Measurements from ENCODE around the gene ALOX15B. TPM values are rescaled to one million over a fixed set of nuclear protein-coding genes. Genes with fewer than 3 reads are reported as not detected.

ALOX15B gene
- total and polyA plus RNA-seq, 2 of the 13 experiments (the other 11 are each of a cell fraction or from before 2014, with no cell fraction given) = not detected

GRCh38 chr17:8066841-8067775 is 28.2 kb downstream of the ALOX15B start (continued):
- TF ChIP-seq ZSCAN22 (CRISPR knock-in tag; IDR thresholded peaks at IDR 0.05) (no peak), BCL6 (CRISPR knock-in tag; IDR thresholded peaks at IDR 0.05) (no peak), CCDC6 (CRISPR knock-in tag; IDR thresholded peaks at IDR 0.05) (peak; percentile 52; the same call in 1 of the 2 replicates), PAX8 (CRISPR knock-in tag; IDR thresholded peaks at IDR 0.05; ENCODE audit: borderline replicate concordance) (no peak), NCOA5 (CRISPR knock-in tag; IDR thresholded peaks at IDR 0.05) (peak; percentile 19; the same call in 1 of the 2 replicates), ZBTB40 (IDR thresholded peaks at IDR 0.05) (no peak), ZBTB40 (CRISPR knock-in tag; IDR thresholded peaks at IDR 0.05) (no peak), PHF20 (CRISPR knock-in tag; IDR thresholded peaks at IDR 0.05) (no peak), POLR2AphosphoS5 (IDR thresholded peaks at IDR 0.05; ENCODE audit: low read depth, low read length) (peak; percentile 10; the same call in 1 of the 2 replicates)
- TF ChIP-seq, protein P1, sequence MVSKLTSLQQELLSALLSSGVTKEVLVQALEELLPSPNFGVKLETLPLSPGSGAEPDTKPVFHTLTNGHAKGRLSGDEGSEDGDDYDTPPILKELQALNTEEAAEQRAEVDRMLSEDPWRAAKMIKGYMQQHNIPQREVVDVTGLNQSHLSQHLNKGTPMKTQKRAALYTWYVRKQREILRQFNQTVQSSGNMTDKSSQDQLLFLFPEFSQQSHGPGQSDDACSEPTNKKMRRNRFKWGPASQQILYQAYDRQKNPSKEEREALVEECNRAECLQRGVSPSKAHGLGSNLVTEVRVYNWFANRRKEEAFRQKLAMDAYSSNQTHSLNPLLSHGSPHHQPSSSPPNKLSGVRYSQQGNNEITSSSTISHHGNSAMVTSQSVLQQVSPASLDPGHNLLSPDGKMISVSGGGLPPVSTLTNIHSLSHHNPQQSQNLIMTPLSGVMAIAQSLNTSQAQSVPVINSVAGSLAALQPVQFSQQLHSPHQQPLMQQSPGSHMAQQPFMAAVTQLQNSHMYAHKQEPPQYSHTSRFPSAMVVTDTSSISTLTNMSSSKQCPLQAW (CRISPR knock-in tag; IDR thresholded peaks at IDR 0.05) = 0 out of 2 replicates have a peak, but pooled peaks have one; percentile 20
- TF ChIP-seq, protein P2, sequence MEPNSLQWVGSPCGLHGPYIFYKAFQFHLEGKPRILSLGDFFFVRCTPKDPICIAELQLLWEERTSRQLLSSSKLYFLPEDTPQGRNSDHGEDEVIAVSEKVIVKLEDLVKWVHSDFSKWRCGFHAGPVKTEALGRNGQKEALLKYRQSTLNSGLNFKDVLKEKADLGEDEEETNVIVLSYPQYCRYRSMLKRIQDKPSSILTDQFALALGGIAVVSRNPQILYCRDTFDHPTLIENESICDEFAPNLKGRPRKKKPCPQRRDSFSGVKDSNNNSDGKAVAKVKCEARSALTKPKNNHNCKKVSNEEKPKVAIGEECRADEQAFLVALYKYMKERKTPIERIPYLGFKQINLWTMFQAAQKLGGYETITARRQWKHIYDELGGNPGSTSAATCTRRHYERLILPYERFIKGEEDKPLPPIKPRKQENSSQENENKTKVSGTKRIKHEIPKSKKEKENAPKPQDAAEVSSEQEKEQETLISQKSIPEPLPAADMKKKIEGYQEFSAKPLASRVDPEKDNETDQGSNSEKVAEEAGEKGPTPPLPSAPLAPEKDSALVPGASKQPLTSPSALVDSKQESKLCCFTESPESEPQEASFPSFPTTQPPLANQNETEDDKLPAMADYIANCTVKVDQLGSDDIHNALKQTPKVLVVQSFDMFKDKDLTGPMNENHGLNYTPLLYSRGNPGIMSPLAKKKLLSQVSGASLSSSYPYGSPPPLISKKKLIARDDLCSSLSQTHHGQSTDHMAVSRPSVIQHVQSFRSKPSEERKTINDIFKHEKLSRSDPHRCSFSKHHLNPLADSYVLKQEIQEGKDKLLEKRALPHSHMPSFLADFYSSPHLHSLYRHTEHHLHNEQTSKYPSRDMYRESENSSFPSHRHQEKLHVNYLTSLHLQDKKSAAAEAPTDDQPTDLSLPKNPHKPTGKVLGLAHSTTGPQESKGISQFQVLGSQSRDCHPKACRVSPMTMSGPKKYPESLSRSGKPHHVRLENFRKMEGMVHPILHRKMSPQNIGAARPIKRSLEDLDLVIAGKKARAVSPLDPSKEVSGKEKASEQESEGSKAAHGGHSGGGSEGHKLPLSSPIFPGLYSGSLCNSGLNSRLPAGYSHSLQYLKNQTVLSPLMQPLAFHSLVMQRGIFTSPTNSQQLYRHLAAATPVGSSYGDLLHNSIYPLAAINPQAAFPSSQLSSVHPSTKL (CRISPR knock-in tag; IDR thresholded peaks at IDR 0.05) = no peak
